Tibial nerve (tissue), 4 donors: ENCODE results near the gene TMEM255B. TPM values are rescaled to one million over a fixed set of nuclear protein-coding genes. Genes with fewer than 3 reads are reported as not detected.

Experiments used
- DNase-seq, 2 donors: peaks; one replicate each; pipeline ENCODE4 v3.0.0-alpha.2; 2019; ENCODE audit warnings: low spot score in 2 of 2
- H3K27ac ChIP-seq, 4 donors: fragments of 200-600 bp; sonication (generic) in 3 of 4; one replicate each; pipeline ENCODE4 v1.5.1; 2017 to 2019; ENCODE audit warnings: mild to moderate bottlenecking in 1 of 4
- H3K27me3 ChIP-seq, 2 donors: fragments of 200-600 bp; sonication (generic) in 1 of 2; one replicate each; pipeline versions ENCODE4 v1.5.1 to v1.6.0; 2017 to 2019
- H3K36me3 ChIP-seq, 3 donors: fragments of 200-600 bp; sonication (generic); one replicate each; pipeline ENCODE4 v1.5.1; 2018 to 2019
- H3K4me1 ChIP-seq, 4 donors: fragments of 200-600 bp; sonication (generic) in 3 of 4; one replicate each; pipeline ENCODE4 v1.5.1; 2017 to 2019
- H3K4me3 ChIP-seq, 4 donors: fragments of 200-600 bp; sonication (generic) in 3 of 4; one replicate each; pipeline ENCODE4 v1.5.1; 2017 to 2019; ENCODE audit warnings: mild to moderate bottlenecking in 1 of 4, moderate library complexity in 1 of 4
- H3K9me3 ChIP-seq, 4 donors: fragments of 200-600 bp; sonication (generic) in 3 of 4; one replicate each; pipeline ENCODE4 v1.5.1; 2017 to 2019
- CTCF ChIP-seq, 5 experiments: fragments of 200-600 bp in 3 of 5; fragments of 450-650 bp in 2 of 5; sonication (generic) in 3 of 5; IDR thresholded peaks; one replicate each; pipeline ENCODE4 v1.5.1; 2016 to 2019; ENCODE audit warnings: antibody characterized with exemption in 5 of 5, mild to moderate bottlenecking in 3 of 5, moderate library complexity in 2 of 5
- EP300 ChIP-seq, 2 donors: sonication (generic); formaldehyde crosslinking; IDR thresholded peaks; one replicate each; pipeline ENCODE4 v1.6.1; 2017; ENCODE audit warnings: antibody characterized with exemption in 2 of 2, mild to moderate bottlenecking in 1 of 2
- POLR2A ChIP-seq, 2 donors: fragments of 450-650 bp; IDR thresholded peaks; one replicate each; pipeline ENCODE4 v1.6.1; 2017; ENCODE audit warnings: antibody characterized with exemption in 2 of 2, mild to moderate bottlenecking in 2 of 2, moderate library complexity in 2 of 2
- WGBS, 2 donors: methylation state at CpG; one replicate each; pipeline ENCODE4 v1.1.5; 2018; 5-methylcytosine and 5-hydroxymethylcytosine counted together
- total RNA-seq, 4 donors: library from RNA; depleted of rRNA; stranded (reverse); fragments of >200 nt; gene quantifications; one replicate each; pipeline ENCODE4 v1.1.0, GENCODE V29; 2016

Gene TMEM255B
- total RNA-seq, 4 donors from 2014 or later = 3.3 to 21.6 (median 10.9) TPM

- no peak for DNase-seq
- Histone ChIP-seq H3K27ac (no peak overlapping the region), H3K4me1 (peaks cover 5 to 43% (median 28%) of the 10 kb centered on the region in 4 donors), H3K4me3 (no peak overlapping the region), H3K27me3 (no peaks in the 10 kb centered on the region), H3K9me3 (no peaks in the 10 kb centered on the region), H3K36me3 (peaks cover 0 to 50% (median 0%) of the 10 kb centered on the region in 3 donors)
- TF ChIP-seq CTCF (IDR thresholded peaks at IDR 0.05) (no peak), EP300 (IDR thresholded peaks at IDR 0.05) (no peak), POLR2A (IDR thresholded peaks at IDR 0.05) (no peak)
- 85 to 87% methylated on average over 21 to 35 of the region's 38 CpGs for WGBS, 2 donors
Measured at GRCh38 chr13:113834496-113835200, 75.6 kb downstream of the TMEM255B start.

- no peak for TF ChIP-seq POLR2A (IDR thresholded peaks at IDR 0.05)
- TF ChIP-seq CTCF (IDR thresholded peaks at IDR 0.05) = no peak
- TF ChIP-seq EP300 (IDR thresholded peaks at IDR 0.05) = no peak
- H3K4me3 ChIP-seq = no peak overlapping the region
- peaks cover 5 to 54% (median 37%) of the 10 kb centered on the region in 4 donors for H3K4me1 ChIP-seq
- peak overlapping the region in 2 of 4 donors; percentile 43 to 64 for H3K27ac ChIP-seq
- peaks cover 0 to 48% (median 0%) of the 10 kb centered on the region in 3 donors for H3K36me3 ChIP-seq
- DNase-seq = no peak
- H3K27me3 ChIP-seq = no peaks in the 10 kb centered on the region
- no peaks in the 10 kb centered on the region for H3K9me3 ChIP-seq
- WGBS, 2 donors = 56 to 67% methylated on average over 36 to 37 of the region's 37 CpGs
Measured at GRCh38 chr13:113835461-113836270, 76.6 kb downstream of the TMEM255B start.

GRCh38 chr13:113836768-113837559, 77.9 kb downstream of the TMEM255B start:
- DNase-seq = peak; percentile 68 to 75
- Histone ChIP-seq H3K27ac (peak overlapping the region; percentile 74 to 88 (median 81)), H3K36me3 (peaks cover 0 to 37% (median 0%) of the 10 kb centered on the region in 3 donors), H3K9me3 (no peaks in the 10 kb centered on the region), H3K4me3 (peak overlapping the region in 1 of 4 donors; percentile 44), H3K4me1 (peaks cover 7 to 63% (median 44%) of the 10 kb centered on the region in 4 donors), H3K27me3 (no peaks in the 10 kb centered on the region)
- 34 to 41% methylated on average over 19 of the region's 19 CpGs for WGBS, 2 donors
- TF ChIP-seq EP300 (IDR thresholded peaks at IDR 0.05) = peak in 1 of 2 donors; percentile 69
- TF ChIP-seq CTCF (IDR thresholded peaks at IDR 0.05) = no peak
- no peak for TF ChIP-seq POLR2A (IDR thresholded peaks at IDR 0.05)

GRCh38 chr13:113837560-113838355, 78.7 kb downstream of the TMEM255B start:
- 5 to 32% methylated on average over 11 to 15 of the region's 16 CpGs for WGBS, 2 donors
- DNase-seq = peak; percentile 86 to 91
- H3K4me3 ChIP-seq = peak overlapping the region in 3 of 4 donors; percentile 0 to 44 (median 11)
- peak overlapping the region; percentile 74 to 88 (median 81) for H3K27ac ChIP-seq
- peaks cover 7 to 71% (median 44%) of the 10 kb centered on the region in 4 donors for H3K4me1 ChIP-seq
- no peak for TF ChIP-seq POLR2A (IDR thresholded peaks at IDR 0.05)
- peak in 1 of 2 donors; percentile 67 for TF ChIP-seq EP300 (IDR thresholded peaks at IDR 0.05)
- H3K36me3 ChIP-seq = peaks cover 0 to 29% (median 0%) of the 10 kb centered on the region in 3 donors
- H3K27me3 ChIP-seq = no peaks in the 10 kb centered on the region
- no peaks in the 10 kb centered on the region for H3K9me3 ChIP-seq
